ENCODE results near the gene CABP2. TPM values are rescaled to one million over a fixed set of nuclear protein-coding genes. Genes with fewer than 3 reads are reported as not detected.
A peak's percentile ranks its signal among the peaks of the same experiment; 100 is the strongest.
"Not testable (repeated sequence)": the region's sequence is repeated elsewhere in the genome, so short reads cannot be mapped to it uniquely, and the experiment has no call there.

The CABP2 gene
- total RNA-seq, 6 donors from 2014 or later, result not detected

DNA sequence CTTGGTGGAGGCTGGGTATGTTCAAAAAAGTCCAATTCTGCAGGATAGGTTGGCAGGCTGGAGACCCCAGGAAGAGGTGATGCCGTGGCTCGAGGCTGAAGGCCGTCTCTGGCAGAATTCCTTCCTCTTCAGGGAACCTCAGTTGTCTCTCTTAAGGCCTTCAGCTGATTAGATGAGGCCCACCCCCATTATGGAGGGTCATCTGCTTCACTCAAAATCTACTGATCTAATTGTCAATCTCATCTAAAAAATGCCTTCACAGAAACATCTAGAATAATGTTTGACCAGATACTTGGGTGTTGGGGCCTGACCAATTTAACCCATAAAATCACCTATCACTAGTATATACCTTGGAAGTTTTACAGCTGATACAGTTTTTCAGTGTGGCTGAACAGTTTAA lies 33.0 kb upstream of the CABP2 start:
- ATAC-seq (ENCODE audit: low FRiP score in 2 of 2) (no peak), DNase-seq (no peak)
- H3K27me3 ChIP-seq, result no peaks in the 10 kb centered on the region
- H3K9me3 ChIP-seq, result no peaks in the 10 kb centered on the region
- no peaks in the 10 kb centered on the region for H3K4me1 ChIP-seq
- no peak overlapping the region for H3K4me3 ChIP-seq
- no peak overlapping the region for H3K27ac ChIP-seq
- WGBS, 2 donors, result 65 to 68% methylated on average over 3 of the region's 3 CpGs
- no peaks in the 10 kb centered on the region for H3K36me3 ChIP-seq
- TF ChIP-seq EP300 (IDR thresholded peaks at IDR 0.05), result no peak
- no peak for TF ChIP-seq POLR2A (IDR thresholded peaks at IDR 0.05)
- no peak for TF ChIP-seq POLR2AphosphoS5 (IDR thresholded peaks at IDR 0.05)
- TF ChIP-seq, protein P1, sequence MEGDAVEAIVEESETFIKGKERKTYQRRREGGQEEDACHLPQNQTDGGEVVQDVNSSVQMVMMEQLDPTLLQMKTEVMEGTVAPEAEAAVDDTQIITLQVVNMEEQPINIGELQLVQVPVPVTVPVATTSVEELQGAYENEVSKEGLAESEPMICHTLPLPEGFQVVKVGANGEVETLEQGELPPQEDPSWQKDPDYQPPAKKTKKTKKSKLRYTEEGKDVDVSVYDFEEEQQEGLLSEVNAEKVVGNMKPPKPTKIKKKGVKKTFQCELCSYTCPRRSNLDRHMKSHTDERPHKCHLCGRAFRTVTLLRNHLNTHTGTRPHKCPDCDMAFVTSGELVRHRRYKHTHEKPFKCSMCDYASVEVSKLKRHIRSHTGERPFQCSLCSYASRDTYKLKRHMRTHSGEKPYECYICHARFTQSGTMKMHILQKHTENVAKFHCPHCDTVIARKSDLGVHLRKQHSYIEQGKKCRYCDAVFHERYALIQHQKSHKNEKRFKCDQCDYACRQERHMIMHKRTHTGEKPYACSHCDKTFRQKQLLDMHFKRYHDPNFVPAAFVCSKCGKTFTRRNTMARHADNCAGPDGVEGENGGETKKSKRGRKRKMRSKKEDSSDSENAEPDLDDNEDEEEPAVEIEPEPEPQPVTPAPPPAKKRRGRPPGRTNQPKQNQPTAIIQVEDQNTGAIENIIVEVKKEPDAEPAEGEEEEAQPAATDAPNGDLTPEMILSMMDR (IDR thresholded peaks at IDR 0.05), result no peak

GRCh38 chr11:67551697-67552096 lies 28.5 kb upstream of the CABP2 start:
- not testable (repeated sequence) for H3K9me3 ChIP-seq; DNase-seq; H3K4me3 ChIP-seq; H3K27ac ChIP-seq; H3K27me3 ChIP-seq; H3K36me3 ChIP-seq; ATAC-seq (ENCODE audit: low FRiP score in 2 of 2); H3K4me1 ChIP-seq

DNA sequence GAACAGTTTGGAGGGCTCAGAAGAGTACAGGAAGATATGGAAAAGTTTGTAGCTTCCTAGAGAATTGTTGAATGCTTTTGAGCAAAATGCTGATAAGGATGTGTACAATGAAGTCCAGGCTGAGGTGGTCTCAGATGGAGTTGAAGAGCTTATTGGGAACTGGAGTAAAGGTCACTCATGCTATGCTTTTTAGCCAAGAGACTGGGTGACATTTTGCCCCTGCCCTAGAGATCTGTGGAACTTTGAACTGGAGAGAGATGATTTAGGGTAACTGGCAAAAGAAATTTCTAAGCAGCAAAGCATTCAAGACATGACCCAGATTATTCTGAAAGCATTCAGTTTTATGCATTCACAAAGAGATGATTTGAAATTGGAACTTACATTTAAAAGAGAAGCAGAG lies 27.9 kb upstream of the CABP2 start:
- no peak overlapping the region for H3K27ac ChIP-seq
- ATAC-seq (ENCODE audit: low FRiP score in 2 of 2) (no peak), DNase-seq (no peak)
- H3K27me3 ChIP-seq, result no peaks in the 10 kb centered on the region
- no peaks in the 10 kb centered on the region for H3K36me3 ChIP-seq
- no peaks in the 10 kb centered on the region for H3K4me1 ChIP-seq
- no peaks in the 10 kb centered on the region for H3K9me3 ChIP-seq
- H3K4me3 ChIP-seq, result no peak overlapping the region
- TF ChIP-seq EP300 (IDR thresholded peaks at IDR 0.05) (no peak), POLR2AphosphoS5 (IDR thresholded peaks at IDR 0.05) (no peak), POLR2A (IDR thresholded peaks at IDR 0.05) (no peak)
- TF ChIP-seq, protein P1 (IDR thresholded peaks at IDR 0.05), result no peak

GRCh38 chr11:67548555-67549110 lies 25.4 kb upstream of the CABP2 start:
- peaks cover 0 to 10% (median 2%) of the 10 kb centered on the region in 4 donors for H3K4me1 ChIP-seq
- TF ChIP-seq EP300 (IDR thresholded peaks at IDR 0.05), result no peak
- TF ChIP-seq POLR2AphosphoS5 (IDR thresholded peaks at IDR 0.05), result no peak
- WGBS, 2 donors, result 78 to 83% methylated on average over 9 of the region's 9 CpGs

GRCh38 chr11:67548112-67548511 lies 24.9 kb upstream of the CABP2 start:
- not testable (repeated sequence) for H3K27me3 ChIP-seq; H3K4me3 ChIP-seq; H3K27ac ChIP-seq; H3K9me3 ChIP-seq; H3K36me3 ChIP-seq; ATAC-seq (ENCODE audit: low FRiP score in 2 of 2); DNase-seq
- peaks cover 0 to 10% (median 2%) of the 10 kb centered on the region in 4 donors for H3K4me1 ChIP-seq
- 77 to 90% methylated on average over 4 of the region's 4 CpGs for WGBS, 2 donors

More at GRCh38 chr11:67548555-67549110, 25.4 kb upstream of the CABP2 start:
- DNase-seq (no peak), ATAC-seq (ENCODE audit: low FRiP score in 2 of 2) (peak in 1 of 2 donors; percentile 52)
- Histone ChIP-seq H3K36me3 (no peaks in the 10 kb centered on the region), H3K4me3 (no peak overlapping the region), H3K9me3 (no peaks in the 10 kb centered on the region), H3K27ac (no peak overlapping the region), H3K27me3 (no peaks in the 10 kb centered on the region)

DNA sequence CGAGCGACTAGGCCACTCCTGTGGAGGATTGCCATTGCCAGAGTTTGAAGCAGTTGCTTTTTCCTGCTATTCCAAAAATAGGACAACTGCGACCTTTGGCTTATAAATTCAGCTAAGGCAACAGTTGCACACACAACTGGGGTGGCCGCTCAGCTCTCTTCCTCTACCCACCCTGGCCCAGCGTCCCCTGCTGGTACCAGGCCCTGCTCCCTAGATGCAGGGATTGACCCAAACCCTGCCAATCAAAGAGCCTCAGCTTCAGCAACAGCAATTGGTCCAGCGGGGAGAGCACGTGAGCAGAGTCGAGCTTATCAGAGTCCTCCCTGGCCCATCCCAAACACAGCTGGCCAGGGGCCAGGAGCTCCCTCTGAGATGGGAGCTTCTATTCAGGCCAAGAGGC lies 22.0 kb upstream of the CABP2 start:
- ATAC-seq (ENCODE audit: low FRiP score in 2 of 2) (peak in 1 of 2 donors; percentile 8), DNase-seq (no peak)
- 67 to 70% methylated on average over 2 to 8 of the region's 8 CpGs for WGBS, 2 donors
- Histone ChIP-seq H3K9me3 (no peaks in the 10 kb centered on the region), H3K4me1 (peaks cover 0 to 10% (median 2%) of the 10 kb centered on the region in 4 donors), H3K27me3 (no peaks in the 10 kb centered on the region), H3K36me3 (no peaks in the 10 kb centered on the region), H3K27ac (peak overlapping the region in 1 of 4 donors; percentile 57), H3K4me3 (no peak overlapping the region)
- TF ChIP-seq POLR2AphosphoS5 (IDR thresholded peaks at IDR 0.05) (no peak), POLR2A (IDR thresholded peaks at IDR 0.05) (no peak), EP300 (IDR thresholded peaks at IDR 0.05) (no peak)
- TF ChIP-seq, protein P1 (IDR thresholded peaks at IDR 0.05), result no peak

Data from upper lobe of left lung (tissue), 6 donors.